ENCODE results near the gene ARX.
A peak's percentile ranks its signal among the peaks of the same experiment; 100 is the strongest.

Gene ARX

DNA sequence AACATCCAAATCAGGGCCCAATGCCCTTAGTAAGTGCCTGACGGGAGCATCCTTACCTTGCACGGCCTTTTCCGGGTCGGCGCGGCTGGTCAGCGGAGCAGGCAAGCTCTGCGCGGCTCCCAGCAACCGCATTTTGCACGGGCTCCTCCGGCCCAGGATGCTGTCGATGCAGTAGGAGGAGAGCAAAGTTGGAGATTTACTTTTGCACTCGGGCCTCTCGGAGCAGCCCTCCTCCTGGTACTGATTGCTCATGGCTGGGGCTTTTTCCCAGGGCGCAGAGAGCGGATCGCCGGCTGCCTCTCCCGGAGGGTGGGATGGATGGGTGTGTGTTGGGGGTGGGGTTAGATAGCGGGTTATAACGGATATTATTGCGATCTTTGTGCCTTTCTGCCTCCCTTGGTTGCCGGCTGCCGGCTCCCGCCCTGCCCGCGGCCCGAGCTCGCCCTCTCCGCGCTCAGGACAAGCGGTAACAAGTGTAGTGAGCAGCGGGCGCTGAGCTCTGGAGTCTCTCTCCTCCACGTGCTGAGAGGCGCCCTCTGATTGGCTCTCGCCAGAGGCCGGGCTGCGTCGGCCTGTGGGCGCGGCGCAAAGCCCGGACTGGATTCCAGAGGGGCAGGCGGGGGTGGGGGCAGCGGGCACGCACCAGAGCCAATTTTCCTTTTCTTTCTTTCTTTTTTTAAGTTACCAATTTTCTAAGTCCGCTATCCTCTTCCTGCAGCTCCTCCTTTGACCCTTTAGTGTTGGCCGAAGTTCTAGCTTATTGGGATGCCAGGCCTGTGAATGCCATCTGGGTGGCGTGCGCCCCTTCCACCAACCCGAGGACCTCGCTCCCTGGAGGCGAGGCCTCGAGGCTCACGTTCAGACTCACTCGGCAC, at the start of gene ARX:
TSS of gene ARX (minus strand) at position 480 of the 875 bp plus-strand sequence. CDS start at position 252, 228 bp downstream.
- TF ChIP-seq, protein P1, sequence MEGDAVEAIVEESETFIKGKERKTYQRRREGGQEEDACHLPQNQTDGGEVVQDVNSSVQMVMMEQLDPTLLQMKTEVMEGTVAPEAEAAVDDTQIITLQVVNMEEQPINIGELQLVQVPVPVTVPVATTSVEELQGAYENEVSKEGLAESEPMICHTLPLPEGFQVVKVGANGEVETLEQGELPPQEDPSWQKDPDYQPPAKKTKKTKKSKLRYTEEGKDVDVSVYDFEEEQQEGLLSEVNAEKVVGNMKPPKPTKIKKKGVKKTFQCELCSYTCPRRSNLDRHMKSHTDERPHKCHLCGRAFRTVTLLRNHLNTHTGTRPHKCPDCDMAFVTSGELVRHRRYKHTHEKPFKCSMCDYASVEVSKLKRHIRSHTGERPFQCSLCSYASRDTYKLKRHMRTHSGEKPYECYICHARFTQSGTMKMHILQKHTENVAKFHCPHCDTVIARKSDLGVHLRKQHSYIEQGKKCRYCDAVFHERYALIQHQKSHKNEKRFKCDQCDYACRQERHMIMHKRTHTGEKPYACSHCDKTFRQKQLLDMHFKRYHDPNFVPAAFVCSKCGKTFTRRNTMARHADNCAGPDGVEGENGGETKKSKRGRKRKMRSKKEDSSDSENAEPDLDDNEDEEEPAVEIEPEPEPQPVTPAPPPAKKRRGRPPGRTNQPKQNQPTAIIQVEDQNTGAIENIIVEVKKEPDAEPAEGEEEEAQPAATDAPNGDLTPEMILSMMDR (conservative IDR thresholded peaks at IDR 0.05; ENCODE audit: low read depth, low read length): no peak
- DNase-seq (ENCODE audit: low read depth): peak; percentile 30
- no peak within 1 kb of the TSS for H3K4me3 ChIP-seq (ENCODE audit: low read depth, low read length)

- TF ChIP-seq, protein P1 (conservative IDR thresholded peaks at IDR 0.05; ENCODE audit: low read depth, low read length): no peak
- no peak for DNase-seq (ENCODE audit: low read depth)
These were observed 43.5 kb upstream of the ARX start for GRCh38 chrX:25059273-25059672.

DNA sequence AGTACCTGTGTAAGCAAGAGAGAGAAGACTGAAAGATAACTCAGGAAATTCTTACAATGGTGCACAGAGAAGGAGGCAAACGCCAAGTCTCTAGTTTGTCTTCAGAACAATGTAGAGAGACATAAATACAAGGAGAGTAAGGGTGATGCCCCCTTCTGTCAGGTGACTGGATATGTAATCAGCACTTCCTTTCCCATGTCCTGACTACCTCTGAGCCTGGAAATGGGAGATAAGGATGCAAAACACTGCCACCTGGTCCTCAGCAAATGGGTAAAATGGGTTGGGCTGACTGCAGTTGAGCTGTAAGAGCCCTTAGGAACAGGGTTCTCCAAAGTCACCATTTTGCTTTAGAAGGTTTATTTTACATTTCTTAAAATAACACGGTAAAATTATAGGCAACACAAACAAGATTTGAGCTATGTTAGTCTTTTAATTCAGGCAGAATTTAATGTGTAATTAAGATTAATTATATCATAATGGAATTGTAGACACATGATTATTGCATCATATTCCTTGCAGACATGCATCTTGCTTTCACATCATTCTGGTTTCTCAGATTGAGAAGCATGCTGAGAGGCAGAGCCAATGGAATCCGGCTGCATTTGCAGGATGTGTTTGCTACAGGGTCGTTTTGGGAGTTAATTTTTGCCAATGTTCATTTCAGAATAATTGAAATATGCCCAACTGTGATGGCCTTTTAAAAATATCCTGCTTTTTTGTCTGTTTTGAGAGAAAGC, 37.2 kb upstream of the ARX start:
- H3K4me3 ChIP-seq (ENCODE audit: low read depth, low read length): no peak overlapping the region
- TF ChIP-seq, protein P1 (conservative IDR thresholded peaks at IDR 0.05; ENCODE audit: low read depth, low read length): no peak
- no peak for DNase-seq (ENCODE audit: low read depth)

More at GRCh38 chrX:25059273-25059672, 43.5 kb upstream of the ARX start:
- no peak overlapping the region for H3K4me3 ChIP-seq (ENCODE audit: low read depth, low read length)

GRCh38 chrX:25049971-25050370, 34.2 kb upstream of the ARX start:
- H3K4me3 ChIP-seq (ENCODE audit: low read depth, low read length): no peak overlapping the region
- no peak for DNase-seq (ENCODE audit: low read depth)
- TF ChIP-seq, protein P1 (conservative IDR thresholded peaks at IDR 0.05; ENCODE audit: low read depth, low read length): no peak

GRCh38 chrX:25049357-25049756, 33.6 kb upstream of the ARX start:
- DNase-seq (ENCODE audit: low read depth): peak; percentile 58
- TF ChIP-seq, protein P1 (conservative IDR thresholded peaks at IDR 0.05; ENCODE audit: low read depth, low read length): no peak

DNA sequence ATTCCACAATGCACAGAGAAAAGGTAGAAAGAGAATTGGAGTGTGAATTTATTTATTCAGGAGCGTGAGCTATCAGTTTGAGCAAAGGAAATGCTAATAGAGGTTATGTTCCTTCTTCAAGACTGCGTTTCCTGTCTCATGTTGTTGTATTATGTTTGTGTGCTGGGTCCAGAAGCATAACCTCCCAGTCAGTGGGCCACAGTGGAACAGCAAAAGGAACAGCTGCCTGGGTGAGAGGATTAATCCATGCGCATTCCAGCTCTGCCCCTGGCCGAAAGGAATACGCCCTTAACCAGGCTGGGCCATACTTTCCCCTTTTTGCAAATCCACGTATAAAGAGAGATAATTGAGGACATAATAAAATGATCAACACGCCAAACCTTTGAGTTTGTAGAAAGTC, 32.4 kb upstream of the ARX start:
- DNase-seq (ENCODE audit: low read depth): no peak
- TF ChIP-seq, protein P1 (conservative IDR thresholded peaks at IDR 0.05; ENCODE audit: low read depth, low read length): no peak
- H3K4me3 ChIP-seq (ENCODE audit: low read depth, low read length): no peak overlapping the region

More at GRCh38 chrX:25049357-25049756, 33.6 kb upstream of the ARX start:
- no peak overlapping the region for H3K4me3 ChIP-seq (ENCODE audit: low read depth, low read length)

Measured in choroid plexus epithelial cell (primary cell).